ENCODE measurements around the gene GRID1. TPM values are rescaled to one million over a fixed set of nuclear protein-coding genes. Genes with fewer than 3 reads are reported as not detected.
"Not testable (repeated sequence)": the region's sequence is repeated elsewhere in the genome, so short reads cannot be mapped to it uniquely, and the experiment has no call there.

Gene GRID1
- total RNA-seq, 1 donor from 2014 or later: 0.20 TPM

DNA sequence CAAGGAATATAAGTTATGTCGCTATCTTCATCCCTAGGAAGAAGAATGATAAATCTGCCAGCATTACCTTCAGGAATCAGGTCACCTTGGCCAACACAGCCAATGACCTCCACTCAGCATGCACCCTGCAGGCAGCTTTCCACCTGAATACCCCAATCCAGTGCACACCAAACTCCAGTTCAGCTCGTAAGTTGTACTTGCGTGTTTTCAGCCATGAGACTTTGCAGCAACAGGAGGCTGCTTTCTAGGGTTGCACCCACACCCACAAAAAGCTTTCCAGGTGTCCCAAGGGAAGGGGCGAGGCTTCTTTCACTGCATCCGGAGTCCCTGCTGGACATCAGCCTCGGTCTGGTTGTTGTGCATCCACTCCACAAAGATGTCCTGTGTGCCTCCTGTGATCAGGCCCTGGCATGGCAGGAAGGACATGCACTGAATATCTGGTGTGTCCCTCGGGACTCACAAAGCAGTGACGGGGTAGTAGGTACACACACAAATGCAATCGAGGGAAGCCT is 282.9 kb downstream of the GRID1 start:
- no peak for DNase-seq (ENCODE audit: low read depth)

GRCh38 chr10:86083206-86083605 is 283.4 kb downstream of the GRID1 start:
- no peak for DNase-seq (ENCODE audit: low read depth)

GRCh38 chr10:86082556-86082955 is 284.0 kb downstream of the GRID1 start:
- no peak for DNase-seq (ENCODE audit: low read depth)

DNA sequence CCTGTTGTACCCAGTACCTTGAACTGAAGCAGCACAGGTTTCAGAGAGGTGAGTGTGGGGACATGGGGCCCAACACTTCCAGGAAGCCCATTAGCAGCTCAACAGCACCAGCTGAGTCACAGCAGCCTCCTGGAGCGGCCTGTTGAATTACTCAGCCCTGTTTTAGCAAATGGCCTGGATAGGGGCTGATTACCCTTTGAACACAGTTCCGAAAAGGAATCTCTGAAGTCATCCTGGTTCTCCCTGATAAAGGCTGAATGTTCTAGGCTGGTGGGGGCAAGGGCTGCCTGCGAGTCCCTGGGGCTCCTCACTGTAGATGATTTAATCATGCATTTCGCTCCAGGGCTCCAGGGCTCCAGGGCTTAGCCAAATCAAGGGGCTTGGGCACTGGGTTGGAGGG is 287.5 kb downstream of the GRID1 start:
- DNase-seq (ENCODE audit: low read depth): peak; percentile 12

GRCh38 chr10:86078639-86079035 is 288.0 kb downstream of the GRID1 start:
- DNase-seq (ENCODE audit: low read depth): no peak

- no peak for DNase-seq (ENCODE audit: low read depth)
Observed at GRCh38 chr10:86077871-86078638, 288.5 kb downstream of the GRID1 start.

DNA sequence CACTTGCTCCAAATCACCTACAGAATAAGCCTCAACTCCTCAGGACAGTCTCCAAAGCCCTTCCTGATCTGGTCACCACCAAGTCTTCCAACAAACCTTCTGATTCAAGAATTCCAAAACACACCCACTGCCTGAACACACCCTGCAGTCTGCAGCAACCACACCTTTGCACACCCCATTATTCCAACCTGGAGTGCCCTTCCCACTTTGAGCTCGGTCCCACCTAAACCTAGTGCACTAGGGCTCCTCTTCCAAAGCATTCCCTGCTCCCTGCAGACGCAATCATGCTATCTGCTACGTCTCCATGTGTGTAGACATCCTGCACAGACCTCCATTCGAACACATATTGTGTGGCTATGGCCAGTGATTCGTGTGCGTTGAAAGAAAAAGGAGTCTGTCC is 289.3 kb downstream of the GRID1 start:
- no peak for DNase-seq (ENCODE audit: low read depth)

DNA sequence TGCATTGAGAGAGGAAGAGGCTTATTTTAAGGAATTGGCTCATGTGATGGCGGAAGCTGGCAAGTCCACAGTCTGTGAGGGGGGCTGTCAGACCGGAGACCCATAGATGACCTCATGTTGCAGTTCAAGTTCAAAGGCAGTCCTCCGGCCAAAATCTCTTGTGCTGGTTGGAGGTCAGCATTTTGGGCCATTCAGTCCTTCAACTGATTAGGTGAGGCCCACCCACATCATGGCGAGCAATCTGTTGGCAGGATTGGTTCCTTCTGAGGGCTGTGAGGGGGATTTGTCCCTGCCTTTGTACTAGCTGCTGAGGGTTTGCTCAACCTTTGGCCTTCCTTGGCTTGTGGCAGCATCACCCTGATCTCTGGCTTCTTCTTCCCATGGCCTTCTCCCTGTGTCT is 290.1 kb downstream of the GRID1 start:
- not testable (repeated sequence) for DNase-seq (ENCODE audit: low read depth)

- DNase-seq (ENCODE audit: low read depth): no peak
Observed at GRCh38 chr10:86075512-86075911, 291.1 kb downstream of the GRID1 start.

GRCh38 chr10:86074294-86074693 is 292.3 kb downstream of the GRID1 start:
- DNase-seq (ENCODE audit: low read depth): no peak

DNA sequence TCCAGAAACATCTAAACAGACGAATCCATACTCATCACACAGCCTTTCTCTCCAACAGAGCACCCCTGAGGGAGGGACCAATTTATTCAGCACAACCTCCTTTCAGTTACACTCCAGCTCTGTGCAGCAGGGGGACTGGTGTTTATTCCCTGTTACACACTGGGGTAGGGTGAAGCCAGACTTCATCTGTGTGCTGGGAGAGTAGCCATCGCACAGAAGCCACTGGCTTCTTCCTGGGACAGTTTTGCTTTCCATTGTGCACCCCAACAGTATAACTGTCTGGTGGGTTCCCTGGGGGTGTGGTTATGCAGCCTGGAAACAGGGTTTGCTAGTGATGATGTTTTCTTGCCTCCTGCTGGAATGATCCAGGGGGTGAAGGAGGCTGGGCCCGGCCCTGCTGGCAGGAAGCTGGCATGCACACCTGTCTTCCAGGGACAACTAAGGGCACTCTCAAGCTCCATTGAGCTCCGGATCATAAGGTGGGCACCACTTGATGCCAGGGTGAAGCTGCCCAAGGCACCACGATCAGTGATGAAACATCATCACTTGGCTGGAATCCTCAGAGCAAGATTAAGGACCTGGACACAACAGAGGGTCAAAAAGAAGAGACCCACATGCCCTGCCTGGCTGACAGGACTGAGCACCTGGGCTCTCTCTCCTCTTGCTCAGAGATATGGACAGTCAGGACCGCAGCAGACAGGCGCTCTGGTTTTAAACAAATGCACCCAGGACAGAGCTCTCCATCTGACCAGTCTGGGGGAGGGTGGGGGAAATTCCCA is 293.2 kb downstream of the GRID1 start:
- DNase-seq (ENCODE audit: low read depth): no peak

DNA sequence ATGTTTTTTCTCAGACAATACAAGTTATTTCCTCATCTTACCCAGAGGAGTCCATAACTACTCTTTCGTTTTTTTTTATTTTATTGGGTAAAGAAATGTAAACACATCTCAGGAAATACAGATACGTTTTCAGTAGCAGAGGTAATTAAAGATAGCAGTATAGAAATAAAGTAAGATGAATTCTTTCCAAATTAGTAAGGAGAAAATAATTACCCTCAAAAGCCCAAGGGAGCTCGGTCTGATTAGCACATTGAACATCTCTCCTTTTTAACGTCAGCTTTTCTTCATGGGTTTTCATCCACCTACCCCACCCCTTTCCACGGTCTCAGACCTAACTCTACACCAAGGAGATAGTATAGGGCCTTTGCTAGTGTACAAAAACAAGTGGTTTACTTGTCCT is 294.2 kb downstream of the GRID1 start:
- DNase-seq (ENCODE audit: low read depth): no peak

- no peak for DNase-seq (ENCODE audit: low read depth)
Observed at GRCh38 chr10:86071758-86072157, 294.8 kb downstream of the GRID1 start.

DNA sequence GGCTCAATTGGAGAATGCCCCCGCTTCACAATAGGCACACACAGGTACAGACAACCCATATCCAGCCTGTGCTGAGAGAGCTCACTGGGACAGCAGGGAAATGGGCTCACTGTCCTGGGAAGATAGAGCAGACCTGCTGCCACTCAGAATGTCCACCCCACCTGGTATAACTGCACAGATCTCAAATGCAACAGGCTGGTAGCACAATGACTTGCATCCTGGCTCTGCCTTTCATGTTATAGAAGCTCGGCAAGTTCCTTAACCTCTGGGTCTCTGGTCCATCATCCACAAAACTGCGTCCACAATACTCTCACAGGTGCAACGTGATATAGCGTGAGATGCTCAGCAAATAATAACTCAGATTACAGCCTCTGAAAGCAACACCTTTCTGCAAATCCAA is 295.4 kb downstream of the GRID1 start:
- DNase-seq (ENCODE audit: low read depth): no peak

- DNase-seq (ENCODE audit: low read depth): no peak
Observed at GRCh38 chr10:86070278-86070677, 296.3 kb downstream of the GRID1 start.

DNA sequence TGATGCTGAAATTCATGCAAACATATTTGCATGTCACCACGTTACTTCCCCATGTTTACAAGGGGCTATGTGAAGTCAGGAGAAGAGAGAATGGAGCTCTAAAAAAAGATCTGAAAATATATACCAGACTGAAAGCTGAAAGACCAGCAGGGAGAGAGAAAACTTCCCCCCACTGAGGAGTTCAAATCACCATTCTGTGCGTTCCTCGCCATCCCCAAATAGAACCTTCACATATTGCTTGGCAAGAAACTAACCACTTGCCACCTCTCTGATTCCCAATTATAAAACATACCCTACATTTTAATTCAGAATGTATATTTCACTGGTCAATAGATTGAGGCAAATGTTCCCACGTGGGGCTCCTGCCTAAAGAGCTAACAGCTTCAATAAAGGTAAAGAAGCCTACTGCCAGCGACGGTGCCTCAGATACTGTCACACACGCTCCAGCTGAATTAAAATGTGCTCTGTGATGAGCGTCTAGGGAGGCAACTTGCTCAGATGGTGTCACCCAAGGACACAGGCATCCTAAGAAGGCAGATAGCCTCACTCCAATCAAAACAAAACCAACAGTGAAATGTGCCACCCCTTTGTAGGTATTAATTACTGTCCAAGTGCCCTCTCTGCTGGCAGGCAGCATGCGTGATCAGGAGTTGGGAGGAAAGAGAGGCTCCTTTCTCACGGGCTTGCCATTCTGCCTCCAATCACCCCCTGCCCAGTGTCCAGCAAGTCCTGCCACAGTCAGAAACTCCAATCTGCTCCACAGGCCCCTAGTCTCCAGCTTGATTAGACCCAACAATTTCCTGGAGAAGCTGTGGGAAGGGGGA is 298.2 kb downstream of the GRID1 start:
- DNase-seq (ENCODE audit: low read depth): no peak

GRCh38 chr10:86067436-86068050 is 299.1 kb downstream of the GRID1 start:
- DNase-seq (ENCODE audit: low read depth): no peak

- no peak for DNase-seq (ENCODE audit: low read depth)
Observed at GRCh38 chr10:86066696-86067095, 299.9 kb downstream of the GRID1 start.

DNA sequence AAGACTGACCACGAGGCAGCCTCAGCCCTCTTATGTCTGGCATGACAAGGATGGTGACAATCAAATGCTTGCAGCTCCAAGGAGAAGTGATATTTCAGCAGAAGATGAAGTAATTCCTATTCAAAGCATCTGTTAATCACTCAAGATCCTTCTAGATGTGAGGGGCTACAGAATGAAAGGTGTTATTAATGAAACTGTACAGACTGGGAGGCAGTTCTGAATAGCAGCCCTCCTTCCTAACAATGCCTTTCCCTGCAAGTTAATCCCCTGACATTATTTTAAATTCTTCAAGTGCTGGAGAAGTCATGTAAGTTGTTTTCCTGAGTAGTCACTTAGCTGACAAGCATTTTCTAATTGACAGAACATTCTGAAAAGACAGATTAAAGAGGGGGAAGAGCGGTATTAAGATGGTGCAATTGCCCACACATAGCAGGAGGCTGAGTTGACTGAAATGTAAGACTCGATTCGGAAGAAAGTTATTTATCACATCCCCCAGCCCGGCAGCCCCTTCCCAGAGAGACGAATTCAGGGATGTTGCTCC is 300.8 kb downstream of the GRID1 start:
- no peak for DNase-seq (ENCODE audit: low read depth)

- DNase-seq (ENCODE audit: low read depth): no peak
Observed at GRCh38 chr10:86064931-86065662, 301.5 kb downstream of the GRID1 start.

- no peak for DNase-seq (ENCODE audit: low read depth)
Observed at GRCh38 chr10:86064219-86064618, 302.4 kb downstream of the GRID1 start.
